ENCODE results near the gene ADAT3. TPM values are rescaled to one million over a fixed set of nuclear protein-coding genes. Genes with fewer than 3 reads are reported as not detected.
"Not testable (repeated sequence)": the region's sequence is repeated elsewhere in the genome, so short reads cannot be mapped to it uniquely, and the experiment has no call there.

The ADAT3 gene
- total and polyA plus RNA-seq, 2 donors (not counting 1 experiment from before 2014, with no cell fraction given) = 5.3 to 13.4 TPM

DNA sequence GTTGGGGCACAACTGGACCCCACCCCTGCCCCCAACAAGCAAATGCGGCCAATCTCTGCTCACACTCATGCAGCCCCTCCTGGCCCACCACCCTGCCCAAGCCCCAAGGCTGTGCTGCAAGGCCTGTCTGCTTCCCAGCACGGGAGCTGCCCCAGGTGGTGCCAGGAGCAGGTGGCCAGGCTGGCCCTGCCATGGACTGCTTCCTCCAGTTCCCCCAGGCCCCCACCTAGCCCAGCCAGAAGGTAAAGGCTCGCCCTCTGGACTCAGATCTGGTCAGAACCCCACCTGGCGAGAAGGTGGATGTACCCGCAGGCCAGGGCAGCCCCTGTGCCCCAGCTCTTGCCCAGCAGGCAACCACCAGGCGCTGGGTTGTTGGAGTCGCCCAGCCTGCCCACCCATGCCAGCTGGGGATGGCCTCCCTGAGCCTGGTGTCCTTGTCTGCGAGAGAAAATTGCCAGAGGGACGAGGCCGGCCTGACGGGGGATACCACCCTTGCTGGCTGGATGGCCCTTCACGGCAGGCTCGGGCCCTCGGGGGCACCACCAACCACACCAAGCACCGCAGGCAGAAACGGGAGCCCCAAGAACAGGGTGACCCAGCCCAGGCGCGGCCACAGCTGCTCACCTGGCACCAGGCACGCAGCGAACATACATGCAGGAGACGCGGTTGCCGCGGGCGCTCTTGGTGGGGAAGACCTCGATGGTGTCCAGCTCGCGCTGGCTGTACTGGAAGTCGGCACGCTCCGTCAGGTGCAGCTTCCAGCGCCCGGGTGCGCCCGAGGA lies 24.4 kb upstream of the ADAT3 start:
- ATAC-seq (ENCODE audit: low read depth) = no peak
- no peak overlapping the region for H3K9ac ChIP-seq (ENCODE audit: low read length)
- no peaks in the 10 kb centered on the region for H3K27me3 ChIP-seq (replicated peaks in 1 of 4; ENCODE audit: control extremely low read depth in 1 of 4, control insufficient read depth in 3 of 4, insufficient read depth in 4 of 4, low read length in 3 of 4)
- no peaks in the 10 kb centered on the region for H3K9me3 ChIP-seq (ENCODE audit: control extremely low read depth in 1 of 3, control insufficient read depth in 2 of 3, insufficient read depth in 1 of 3, low read length in 2 of 3)
- H3K27ac Mint-ChIP-seq = no peak overlapping the region
- H3K4me2 ChIP-seq (replicated peaks; ENCODE audit: low read depth, low read length, poor library complexity, severe bottlenecking) = no peak overlapping the region
- H3K4me3 ChIP-seq (ENCODE audit: control extremely low read depth in 1 of 5, extremely low read depth in 1 of 5, insufficient read depth in 1 of 5, low read depth in 2 of 5, low read length in 4 of 5) = no peak overlapping the region
- WGBS (ENCODE audit: insufficient coverage) = 97% methylated on average over 20 of the region's 35 CpGs
- ChIA-PET POLR2A (interaction anchor here (0.6 kb wide), 2 partner anchors 22 to 418 kb away, joined by 7 to 12 read pairs; no protein-coding TSS in a partner anchor), CTCF (no interaction called here)
- no peaks in the 10 kb centered on the region for H3K9me3 Mint-ChIP-seq (ENCODE audit: insufficient read depth)
- H4K20me1 ChIP-seq (ENCODE audit: control insufficient read depth, insufficient read depth, low read length, poor library complexity, severe bottlenecking) = peaks cover 47% of the 10 kb centered on the region
- H3K79me2 ChIP-seq (ENCODE audit: control insufficient read depth, insufficient read depth, low read length) = peaks cover 61% of the 10 kb centered on the region
- H3K27me3 Mint-ChIP-seq = no peaks in the 10 kb centered on the region
- intact Hi-C loops (cut with micrococcal nuclease) = no loop called here
- peaks cover 40% of the 10 kb centered on the region for H3K4me1 Mint-ChIP-seq
- H3K27ac ChIP-seq (ENCODE audit: low read length in 2 of 2) = no peak overlapping the region
- H3K4me3 Mint-ChIP-seq = no peak overlapping the region
- H3K4me1 ChIP-seq (ENCODE audit: control insufficient read depth in 2 of 2, insufficient read depth in 2 of 2, low read length in 2 of 2) = peaks cover 33 to 45% of the 10 kb centered on the region in 2 donors
- no peak overlapping the region for H2AFZ ChIP-seq (ENCODE audit: insufficient read depth, low read depth, low read length, poor library complexity, severe bottlenecking)
- H3K36me3 ChIP-seq (replicated peaks in 1 of 2; ENCODE audit: control extremely low read depth in 1 of 2, control insufficient read depth in 1 of 2, extremely low read depth in 1 of 2, insufficient read depth in 2 of 2, low read length in 1 of 2) = peaks cover 0 to 13% of the 10 kb centered on the region in 2 experiments
- no peak for TF ChIP-seq CTCF (IDR thresholded peaks at IDR 0.05)
- TF ChIP-seq EZH2 (IDR thresholded peaks at IDR 0.05; ENCODE audit: borderline replicate concordance, insufficient read depth, low read depth, low read length, poor library complexity, severe bottlenecking) = no peak
- DNase-seq = peak; percentile 20

DNA sequence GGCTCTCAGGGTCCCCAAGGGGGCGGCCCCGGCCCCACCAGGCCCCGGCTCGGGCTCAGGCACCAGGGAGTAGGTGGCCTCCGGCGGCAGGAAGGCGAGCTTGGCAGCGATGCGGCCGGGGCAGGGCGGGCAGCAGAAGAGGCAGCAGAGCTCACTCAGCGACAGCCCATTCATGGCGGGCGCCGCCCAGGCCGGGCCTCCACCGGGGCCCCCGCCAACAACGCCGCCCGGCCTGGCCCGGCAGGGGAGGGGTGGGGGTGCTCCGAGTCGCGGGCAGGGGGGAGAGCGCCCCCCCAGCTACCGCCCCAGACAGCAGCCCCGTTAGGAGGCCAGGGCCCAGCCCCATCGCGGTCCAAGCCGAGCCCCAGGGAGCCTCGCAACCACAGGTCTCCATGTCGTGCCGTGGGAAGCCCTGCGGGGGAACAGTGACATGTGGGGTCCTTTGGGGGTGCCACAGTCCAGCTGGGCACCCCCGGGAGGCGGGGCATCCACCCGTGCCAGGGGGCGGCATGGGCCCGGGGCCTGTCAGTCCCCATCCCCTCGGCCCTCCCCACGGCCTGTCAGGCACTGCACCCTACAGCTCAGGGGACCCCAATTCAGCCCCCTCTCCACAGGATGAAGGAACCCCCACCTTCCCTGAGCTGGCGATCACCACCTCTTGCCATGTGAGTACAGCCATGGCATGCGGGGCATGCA lies 23.7 kb upstream of the ADAT3 start:
- Histone ChIP-seq H3K4me1 (ENCODE audit: control insufficient read depth in 2 of 2, insufficient read depth in 2 of 2, low read length in 2 of 2) (peaks cover 32 to 46% of the 10 kb centered on the region in 2 donors), H3K36me3 (replicated peaks in 1 of 2; ENCODE audit: control extremely low read depth in 1 of 2, control insufficient read depth in 1 of 2, extremely low read depth in 1 of 2, insufficient read depth in 2 of 2, low read length in 1 of 2) (peaks cover 0 to 13% of the 10 kb centered on the region in 2 experiments), H3K79me2 (ENCODE audit: control insufficient read depth, insufficient read depth, low read length) (peaks cover 58% of the 10 kb centered on the region), H3K4me2 (replicated peaks; ENCODE audit: low read depth, low read length, poor library complexity, severe bottlenecking) (peak overlapping the region; percentile 92), H4K20me1 (ENCODE audit: control insufficient read depth, insufficient read depth, low read length, poor library complexity, severe bottlenecking) (peaks cover 46% of the 10 kb centered on the region), H3K27ac (ENCODE audit: low read length in 2 of 2) (peak overlapping the region in 1 of 2 donors; percentile 0)
- DNase-seq; H3K4me3 ChIP-seq (ENCODE audit: control extremely low read depth in 1 of 5, extremely low read depth in 1 of 5, insufficient read depth in 1 of 5, low read depth in 2 of 5, low read length in 4 of 5); H3K27me3 Mint-ChIP-seq; intact Hi-C loops (cut with micrococcal nuclease); H3K27me3 ChIP-seq (replicated peaks in 1 of 4; ENCODE audit: control extremely low read depth in 1 of 4, control insufficient read depth in 3 of 4, insufficient read depth in 4 of 4, low read length in 3 of 4); H3K27ac Mint-ChIP-seq; H3K9ac ChIP-seq (ENCODE audit: low read length); POLR2A ChIA-PET; ATAC-seq (ENCODE audit: low read depth); H2AFZ ChIP-seq (ENCODE audit: insufficient read depth, low read depth, low read length, poor library complexity, severe bottlenecking); H3K9me3 Mint-ChIP-seq (ENCODE audit: insufficient read depth); CTCF ChIA-PET; H3K9me3 ChIP-seq (ENCODE audit: control extremely low read depth in 1 of 3, control insufficient read depth in 2 of 3, insufficient read depth in 1 of 3, low read length in 2 of 3): not testable (repeated sequence)
- WGBS (ENCODE audit: insufficient coverage) = 94% methylated on average over 22 of the region's 44 CpGs
- Mint-ChIP-seq H3K4me3 (peak overlapping the region; percentile 99), H3K4me1 (peaks cover 34% of the 10 kb centered on the region)
